Renal pelvis (tissue), 4 donors: ENCODE data around the gene FGD6. TPM values are rescaled to one million over a fixed set of nuclear protein-coding genes. Genes with fewer than 3 reads are reported as not detected.
"Not testable (repeated sequence)": the region's sequence is repeated elsewhere in the genome, so short reads cannot be mapped to it uniquely, and the experiment has no call there.

Experiments used
- DNase-seq: peaks from one replicate; pipeline ENCODE4 v3.0.0-alpha.2; 2013
- polyA plus RNA-seq, 3 donors: library from polyadenylated mRNA; unstranded; fragments of 120-200 nt; gene quantifications; one replicate each; pipeline ENCODE4 v1.2.1, GENCODE V29; 2013; ENCODE audit not compliant: insufficient read length in 3 of 3

The FGD6 gene
- polyA plus RNA-seq, 3 donors, result 9.3 to 13.7 (median 12.7) TPM

DNA sequence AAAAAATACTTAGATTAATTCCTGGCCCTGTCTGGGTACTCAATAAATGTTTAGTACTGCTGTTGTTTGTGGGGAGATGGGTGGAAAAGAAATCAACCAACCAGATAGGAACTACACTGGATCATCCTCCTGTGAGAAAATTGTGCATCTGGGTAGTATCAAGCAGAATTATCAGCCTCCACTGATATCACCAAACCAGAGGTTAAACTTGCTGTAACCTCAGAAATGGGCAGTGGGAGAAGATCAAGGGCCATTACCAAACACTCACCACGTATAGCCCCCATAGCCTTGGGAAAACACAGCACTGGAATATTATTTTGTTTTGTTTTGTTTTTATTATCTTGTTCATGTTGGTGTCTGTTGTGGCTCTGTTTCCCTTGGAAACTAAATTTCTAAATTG is 20.0 kb upstream of the FGD6 start:
- no peak for DNase-seq

DNA sequence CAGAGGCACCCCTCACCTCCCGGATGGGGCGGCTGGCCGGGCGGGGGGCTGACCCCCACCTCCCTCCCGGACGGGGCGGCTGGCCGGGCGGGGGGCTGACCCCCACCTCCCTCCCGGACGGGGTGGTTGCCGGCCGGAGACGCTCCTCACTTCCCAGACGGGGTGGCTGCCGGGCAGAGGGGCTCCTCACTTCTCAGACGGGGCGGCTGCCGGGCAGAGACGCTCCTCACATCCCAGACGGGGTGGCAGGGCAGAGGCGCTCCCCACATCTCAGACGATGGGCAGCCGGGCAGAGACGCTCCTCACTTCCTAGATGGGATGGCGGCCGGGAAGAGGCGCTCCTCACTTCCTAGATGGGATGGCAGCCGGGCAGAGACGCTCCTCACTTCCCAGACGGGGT is 18.4 kb upstream of the FGD6 start:
- DNase-seq, result not testable (repeated sequence)

DNA sequence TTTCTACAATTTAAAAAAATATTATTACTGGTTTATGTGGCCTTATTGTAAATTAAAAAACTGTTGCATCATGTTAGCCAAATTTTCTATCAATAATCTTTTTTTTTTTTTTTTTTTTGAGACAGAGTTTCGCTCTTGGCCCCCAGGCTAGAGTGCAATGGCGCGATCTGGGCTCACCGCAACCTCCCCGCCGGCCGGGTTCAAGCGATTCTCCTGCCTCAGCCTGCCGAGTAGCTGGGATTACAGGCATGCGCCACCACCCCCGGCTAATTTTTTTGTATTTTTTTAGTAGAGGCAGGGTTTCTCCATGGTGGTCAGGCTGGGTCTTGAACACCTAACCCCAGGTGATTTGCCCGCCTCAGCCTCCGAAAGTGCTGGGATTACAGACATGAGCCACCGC is 16.9 kb upstream of the FGD6 start:
- DNase-seq, result not testable (repeated sequence)

GRCh38 chr12:95231190-95231589 is 13.9 kb upstream of the FGD6 start:
- no peak for DNase-seq

DNA sequence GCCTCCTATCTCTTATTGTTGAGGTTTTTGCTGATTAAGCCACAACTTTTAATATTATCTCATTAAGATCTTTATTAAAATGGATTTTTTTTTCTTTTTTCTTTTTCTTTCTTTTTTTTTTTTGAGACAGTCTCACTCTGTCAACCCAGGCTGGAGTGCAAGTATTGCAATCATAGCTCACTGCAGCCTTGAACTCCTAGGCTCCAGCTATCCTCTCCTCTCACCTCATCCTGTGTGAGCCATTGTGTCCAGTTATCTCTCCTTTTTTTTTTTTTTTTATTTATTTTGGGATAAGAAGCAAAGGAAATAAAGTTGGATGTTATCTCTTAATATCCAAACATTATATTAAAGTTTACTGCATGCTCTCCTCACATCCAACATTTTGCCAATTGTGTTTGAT is 13.0 kb upstream of the FGD6 start:
- DNase-seq, result no peak

GRCh38 chr12:95229636-95230035 is 12.4 kb upstream of the FGD6 start:
- no peak for DNase-seq

GRCh38 chr12:95228617-95229016 is 11.3 kb upstream of the FGD6 start:
- no peak for DNase-seq

DNA sequence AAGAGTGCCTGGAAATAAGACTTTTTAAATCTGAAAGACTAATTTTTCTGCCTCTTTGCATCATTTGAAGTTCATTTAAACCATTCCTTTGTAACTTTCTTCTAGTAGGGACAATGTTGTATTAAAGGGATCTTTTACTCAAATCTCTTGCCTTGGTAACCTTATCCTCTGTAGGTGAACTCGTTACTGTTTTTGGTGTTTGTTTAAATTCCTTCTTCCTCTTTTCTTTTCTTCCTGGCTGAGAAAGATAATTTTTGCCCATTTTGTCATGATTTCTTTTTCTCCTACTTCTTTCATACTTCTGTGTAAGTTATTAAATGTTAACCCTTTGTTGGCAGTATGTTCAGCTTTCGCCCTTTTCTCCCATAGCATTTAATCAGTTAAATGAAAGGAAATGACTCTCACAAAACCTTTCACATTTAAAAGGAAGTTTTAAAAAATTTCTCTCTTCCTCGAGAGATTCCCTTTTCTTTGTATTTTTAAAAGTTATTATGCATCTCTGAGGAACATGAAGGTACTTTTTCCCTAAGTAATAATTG is 10.6 kb upstream of the FGD6 start:
- no peak for DNase-seq

DNA sequence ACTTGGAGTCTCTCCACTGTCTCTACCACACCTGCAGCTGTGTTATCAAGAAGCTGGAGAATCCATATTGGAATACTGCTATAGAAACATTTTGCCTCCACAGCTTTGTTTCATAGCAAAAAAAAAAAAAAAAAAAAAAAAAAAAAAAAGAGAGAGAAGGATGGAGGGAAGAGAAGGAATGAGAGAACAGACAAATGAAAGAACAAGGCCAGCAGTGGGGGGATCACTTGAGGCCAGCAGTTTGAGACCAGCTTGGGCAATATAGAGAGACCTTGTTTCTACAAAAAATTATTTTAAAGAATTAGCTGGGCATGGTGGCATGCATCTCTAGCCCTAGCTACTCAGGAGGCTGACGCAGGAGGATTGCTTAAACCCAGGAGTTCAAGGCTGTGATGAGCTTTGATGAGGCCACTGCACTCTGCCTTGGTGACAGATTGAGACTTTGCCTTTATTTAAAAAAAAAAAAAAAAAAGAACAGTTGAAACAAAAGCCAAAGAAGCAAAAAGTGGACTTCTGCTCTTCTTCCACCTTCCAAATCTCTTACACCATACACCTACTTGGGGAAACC is 8.5 kb upstream of the FGD6 start:
- no peak for DNase-seq

- no peak for DNase-seq
Measured at GRCh38 chr12:95224202-95225170, 7.2 kb upstream of the FGD6 start.

DNA sequence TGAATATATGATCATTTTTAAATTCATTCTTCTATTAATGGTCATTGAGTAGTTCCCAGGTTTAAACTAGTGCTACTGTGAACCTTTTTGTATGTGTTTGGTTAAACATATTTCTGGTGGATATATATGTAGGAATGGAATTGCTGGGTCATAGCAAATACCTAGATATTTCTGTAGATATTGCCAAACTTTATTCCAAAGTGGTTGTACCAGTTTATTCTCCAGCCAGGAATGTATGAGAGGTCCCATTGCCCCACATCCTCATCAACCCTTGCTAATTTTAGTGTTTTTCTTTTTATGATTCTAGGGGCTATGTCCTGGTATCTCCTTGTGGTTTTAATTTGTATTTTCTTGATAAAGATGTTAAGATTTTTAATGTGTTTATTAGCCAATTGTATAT is 3.5 kb upstream of the FGD6 start:
- no peak for DNase-seq

- no peak for DNase-seq
Measured at GRCh38 chr12:95220190-95220589, 2.9 kb upstream of the FGD6 start.

DNA sequence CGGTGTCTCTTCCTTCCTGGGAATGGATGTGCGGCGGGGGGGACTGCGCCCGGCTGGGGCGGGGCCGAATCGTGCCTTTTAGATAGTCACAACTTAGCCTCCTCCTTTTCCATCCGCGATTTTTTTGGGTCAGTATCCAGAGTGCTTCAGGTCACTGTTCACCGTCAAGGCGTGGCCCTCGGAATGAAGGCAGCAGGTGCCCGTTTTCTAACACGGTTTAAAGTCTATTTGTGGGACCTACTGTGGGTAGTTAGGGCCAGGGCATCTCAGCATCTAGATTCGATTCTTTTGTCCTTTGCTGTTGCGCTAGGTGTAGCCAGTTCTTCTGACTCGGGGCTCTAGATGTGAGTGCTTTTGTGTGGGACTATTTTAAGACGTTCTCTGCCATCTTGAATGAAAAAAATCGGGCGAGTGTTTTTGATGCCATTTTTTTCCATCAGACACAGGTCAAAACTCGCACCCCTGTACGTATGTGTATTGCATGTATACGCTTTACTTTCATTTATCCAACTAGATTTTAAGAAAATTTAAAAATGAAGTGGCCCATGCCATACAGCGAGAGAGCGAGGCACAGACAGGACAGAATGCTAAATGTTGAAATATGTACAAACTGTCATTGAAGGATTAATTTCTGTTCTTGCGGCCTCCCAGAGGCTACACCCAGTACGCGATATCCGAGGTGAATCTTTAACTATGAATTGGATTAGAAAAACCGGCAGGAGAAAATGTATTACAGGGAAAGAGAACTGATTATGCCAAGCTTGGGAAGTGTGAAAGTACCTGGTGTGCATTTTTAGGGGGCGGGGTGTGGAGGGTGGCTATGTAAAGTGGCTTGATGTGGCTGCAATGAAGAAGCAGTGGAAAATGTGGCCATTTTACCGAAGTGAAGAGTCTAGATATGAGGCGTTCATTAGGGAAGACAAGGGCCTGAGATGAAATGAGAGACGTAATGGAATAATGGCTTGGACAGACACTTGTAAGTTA is 1.2 kb upstream of the FGD6 start:
- DNase-seq, result peak; percentile 55

- DNase-seq, result no peak
Measured at GRCh38 chr12:95216711-95217376, 423 bp downstream of the FGD6 start.

DNA sequence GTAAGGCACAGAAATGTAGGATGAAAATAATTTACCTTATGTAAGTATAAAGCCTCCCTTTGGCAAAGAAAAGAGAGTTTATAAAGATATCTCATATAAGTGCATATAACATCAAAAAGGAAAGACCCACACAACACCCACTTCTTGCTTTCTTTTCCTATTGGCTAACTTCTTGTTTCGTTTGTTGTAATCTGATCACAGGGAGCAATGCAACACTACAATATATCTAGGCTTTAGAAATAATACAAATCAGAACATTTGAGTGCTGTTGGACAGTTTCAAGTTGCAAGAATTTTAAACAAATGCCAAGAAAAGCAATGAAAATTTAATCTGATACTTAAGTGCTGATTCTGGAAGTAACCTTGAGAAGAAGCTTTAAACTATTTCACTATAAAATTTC is 1.3 kb downstream of the FGD6 start:
- DNase-seq, result no peak

GRCh38 chr12:95214466-95214865 is 2.8 kb downstream of the FGD6 start:
- DNase-seq, result no peak

- DNase-seq, result no peak
Measured at GRCh38 chr12:95213928-95214327, 3.3 kb downstream of the FGD6 start.

DNA sequence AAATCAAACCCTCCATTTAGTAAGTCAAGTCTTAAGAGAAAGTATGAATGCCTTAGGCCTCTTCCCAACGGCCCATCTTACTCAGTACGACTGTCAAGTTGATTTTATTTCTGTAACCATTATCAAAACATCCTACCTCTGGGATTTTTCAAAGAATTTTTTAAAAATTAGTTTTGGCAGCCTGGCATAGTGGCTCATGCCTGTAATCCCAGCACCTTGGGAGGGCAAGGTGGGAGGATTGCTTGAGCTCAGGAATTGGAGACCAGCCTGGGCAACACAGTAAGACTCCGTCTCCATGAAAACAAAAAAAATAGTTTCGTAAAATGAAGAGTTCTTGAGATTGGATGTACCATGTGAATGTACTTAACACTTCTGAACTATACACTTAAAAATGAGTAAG is 4.1 kb downstream of the FGD6 start:
- DNase-seq, result no peak

GRCh38 chr12:95212586-95212985 is 4.7 kb downstream of the FGD6 start:
- no peak for DNase-seq

GRCh38 chr12:95208678-95209077 is 8.6 kb downstream of the FGD6 start:
- no peak for DNase-seq

DNA sequence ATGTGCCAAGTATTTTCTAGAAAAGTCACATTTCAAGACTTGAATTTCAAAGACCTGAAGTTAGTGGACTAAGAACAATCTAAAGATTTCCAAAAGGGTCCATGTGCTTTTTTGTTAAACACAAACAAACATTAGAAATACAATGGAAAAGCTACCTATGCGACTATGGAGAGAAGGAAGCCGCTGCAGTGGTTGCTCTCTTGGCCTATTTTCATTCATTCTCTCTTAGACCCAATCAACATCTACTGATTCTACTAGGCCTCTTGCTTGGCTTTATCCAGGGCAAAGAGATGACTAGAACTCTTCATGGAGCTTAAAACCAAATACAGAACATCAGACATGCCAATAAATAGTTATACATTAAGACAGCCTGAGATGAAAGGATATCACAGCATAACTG is 9.9 kb downstream of the FGD6 start:
- DNase-seq, result no peak
